AG09319 (cell line): Measurements from ENCODE around the gene SLC25A51.

Experiments
- DNase-seq: peaks from one replicate; pipeline ENCODE4 v3.0.0-alpha.2; 2010; ENCODE audit warnings: low read depth; ENCODE audit errors: extremely low read depth
- CTCF ChIP-seq: IDR thresholded peaks from 2 replicates; pipeline ENCODE4 v1.5.1; 2011; ENCODE audit warnings: low read depth, mild to moderate bottlenecking, inconsistent platforms, low read length, moderate library complexity

Gene SLC25A51

DNA sequence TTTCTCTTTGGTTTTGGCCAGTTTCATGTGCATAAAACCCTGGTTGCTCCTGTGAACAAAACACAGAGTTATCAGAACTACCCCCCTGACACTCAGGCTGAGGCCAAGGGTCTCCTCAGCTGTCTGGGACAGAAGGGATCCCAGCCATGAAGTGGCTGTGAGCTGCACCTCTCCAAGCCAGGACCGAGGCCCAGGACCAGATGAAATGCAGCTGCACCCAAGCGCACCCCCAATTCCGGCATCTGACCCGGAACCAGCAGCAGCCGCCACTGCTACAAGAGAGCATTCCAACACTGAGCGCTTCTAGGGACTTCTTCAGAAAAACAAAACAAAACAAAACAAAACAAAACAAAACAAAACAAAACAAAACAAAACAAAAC, 16.0 kb upstream of the SLC25A51 start:
- DNase-seq = no peak
- TF ChIP-seq CTCF = no peak

- DNase-seq = no peak
- no peak for TF ChIP-seq CTCF
Observed at GRCh38 chr9:37919246-37919955, 15.5 kb upstream of the SLC25A51 start.

DNA sequence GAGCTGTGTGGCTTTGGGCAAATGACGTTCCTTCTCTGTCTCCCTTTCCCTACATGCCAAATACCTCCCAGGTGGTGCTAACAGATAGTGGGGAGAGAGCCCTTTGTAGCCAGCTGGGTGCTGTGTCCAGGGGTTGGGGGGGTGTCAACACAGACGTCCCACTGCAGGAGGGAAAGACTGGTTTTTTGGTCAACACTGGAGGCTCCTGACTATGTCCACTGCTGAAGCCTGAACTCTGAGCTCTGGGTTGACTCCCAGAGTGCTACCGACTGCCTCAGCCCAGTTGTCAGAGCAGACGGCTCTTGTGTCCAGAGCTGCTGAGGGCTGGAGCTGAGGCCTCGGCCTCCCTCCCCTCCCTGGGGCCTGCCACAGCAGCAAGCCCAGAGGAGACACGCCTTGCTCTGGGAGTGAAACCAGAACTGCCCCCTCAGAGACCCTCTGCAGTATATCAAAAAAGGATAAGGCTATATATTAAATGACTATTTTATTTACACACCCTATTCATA, 14.8 kb upstream of the SLC25A51 start:
- TF ChIP-seq CTCF = no peak
- no peak for DNase-seq

DNA sequence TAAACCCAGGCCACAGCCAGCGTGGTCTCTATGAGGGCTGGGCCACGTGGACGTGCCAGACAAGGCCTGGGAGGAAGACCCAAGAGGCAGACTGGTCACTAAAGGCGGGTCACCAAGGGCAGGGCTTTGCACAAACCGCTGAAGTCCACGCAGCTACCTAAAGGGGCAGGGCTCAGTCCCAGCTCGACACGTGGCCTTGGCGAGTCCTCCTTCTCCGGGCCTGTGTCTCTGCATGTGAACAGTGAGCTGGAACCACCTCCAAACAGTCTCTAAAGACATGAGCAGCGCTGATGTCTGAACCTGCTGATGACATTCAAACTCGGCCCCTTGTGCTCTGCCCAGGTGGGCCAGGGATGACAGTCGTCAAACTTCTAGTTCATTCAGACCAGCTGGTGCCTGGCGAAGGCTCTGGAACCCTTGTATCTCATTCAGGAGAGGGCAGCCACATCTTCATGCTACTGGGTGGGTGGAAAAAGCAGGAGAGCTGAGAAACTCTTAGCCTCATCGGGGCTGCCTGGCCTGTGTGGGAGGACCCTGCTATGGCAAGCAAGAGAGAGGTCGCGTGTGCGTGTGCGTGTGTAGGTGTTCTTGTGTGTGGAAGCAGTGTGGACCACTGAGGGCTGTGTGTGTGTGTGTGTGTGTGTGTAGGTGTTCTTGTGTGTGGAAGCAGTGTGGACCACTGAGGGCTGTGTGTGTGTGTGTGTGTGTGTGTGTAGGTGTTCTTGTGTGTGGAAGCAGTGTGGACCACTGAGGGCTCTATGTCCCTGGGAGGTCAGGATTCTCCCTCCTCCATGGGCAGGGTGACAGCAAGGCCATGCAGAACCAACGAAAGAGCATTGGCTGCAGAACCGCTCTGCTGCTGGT, 14.1 kb upstream of the SLC25A51 start:
- TF ChIP-seq CTCF = no peak
- DNase-seq = no peak

DNA sequence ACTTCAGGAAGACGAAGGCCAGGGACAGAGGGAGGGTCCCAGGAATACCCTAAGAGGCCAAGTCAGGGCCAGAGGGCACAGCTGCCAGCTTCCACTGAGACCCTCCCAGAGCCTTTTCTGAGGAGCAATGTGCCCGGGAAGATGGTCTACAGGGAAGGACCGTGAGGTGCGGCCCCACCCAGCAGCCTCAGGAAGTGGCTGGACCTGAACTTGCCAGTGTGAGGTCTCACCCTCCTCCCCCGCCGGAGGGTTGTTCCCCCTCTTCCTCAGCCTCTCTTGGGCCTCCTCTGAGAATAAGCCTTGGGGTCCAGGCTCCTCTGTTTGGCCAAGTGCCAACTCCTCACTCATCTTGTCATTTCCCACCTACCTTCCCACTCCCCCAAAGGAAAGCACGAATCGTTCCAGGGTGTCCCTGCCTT, 13.4 kb upstream of the SLC25A51 start:
- DNase-seq = no peak
- no peak for TF ChIP-seq CTCF

DNA sequence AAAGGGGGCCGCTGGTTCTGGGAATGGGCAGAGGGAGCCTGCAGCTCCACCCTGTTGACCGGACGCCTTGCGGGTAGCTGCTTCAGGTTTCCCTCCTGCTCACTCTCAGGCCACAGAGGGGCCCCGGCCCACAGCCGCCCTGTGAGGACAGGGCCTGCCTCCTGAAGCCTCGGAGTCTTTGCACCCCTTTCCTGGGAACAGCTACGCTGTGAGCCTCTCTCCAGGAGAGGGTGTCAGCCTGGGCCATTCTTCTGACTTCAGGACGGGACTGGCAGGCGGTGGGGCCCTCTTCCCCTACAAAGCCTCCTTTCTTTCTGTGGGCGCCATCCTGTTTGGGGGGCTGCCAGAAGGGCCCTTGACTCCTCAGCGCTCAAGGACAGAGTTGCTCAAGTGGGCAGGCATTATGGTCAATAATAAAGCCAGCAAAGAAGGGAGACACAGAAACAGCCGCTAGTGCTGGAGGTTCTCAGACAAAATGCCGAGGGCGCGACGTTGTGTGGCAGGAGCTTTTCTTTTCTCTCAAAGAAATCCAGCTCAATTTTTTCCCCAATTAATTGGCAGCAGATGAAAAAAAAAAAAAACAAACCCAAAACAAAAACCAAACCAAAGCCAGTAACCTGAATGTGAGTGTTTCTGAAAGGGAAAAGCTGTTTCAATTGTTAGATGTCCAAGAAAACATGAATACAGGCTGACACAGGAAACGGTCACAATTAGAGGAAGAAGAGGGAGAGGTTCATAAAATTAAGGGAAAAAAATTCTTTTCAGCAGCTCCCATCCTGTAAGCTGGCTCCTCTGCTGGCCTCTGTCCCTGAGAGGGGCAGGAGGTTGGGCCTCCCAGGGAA, 12.8 kb upstream of the SLC25A51 start:
- TF ChIP-seq CTCF = no peak
- no peak for DNase-seq
